ENCODE results near the gene TBCC. TPM values are rescaled to one million over a fixed set of nuclear protein-coding genes. Genes with fewer than 3 reads are reported as not detected.

TBCC gene
- total and polyA plus RNA-seq, 2 of the 8 experiments (the other 6 are each of a cell fraction or from before 2014, with no cell fraction given) = 22.7 to 25.5 TPM

GRCh38 chr6:42771741-42772100 lies 25.8 kb upstream of the TBCC start:
- FAIRE-seq (no peak), DNase-seq (ENCODE audit: low read depth in 1 of 2, low spot score in 2 of 2) (no peak)
- Histone ChIP-seq H3K9ac (replicated peaks in 1 of 4; ENCODE audit: extremely low read depth in 1 of 4, low read depth in 3 of 4, low read length in 3 of 4) (0 out of 7 replicates have a peak overlapping the region, but pooled peaks of 1 of the 4 experiments have one; percentile 29), H2AK5ac (ENCODE audit: low read depth, low read length) (no peak overlapping the region), H2AFZ (ENCODE audit: low read length) (no peak overlapping the region), H3K36me3 (ENCODE audit: control insufficient read depth in 2 of 4, insufficient read depth in 4 of 4, low read length in 3 of 4) (no peaks in the 10 kb centered on the region; a peak in 1 of 8 replicates), H2BK120ac (replicated peaks; ENCODE audit: low read depth, low read length) (no peak overlapping the region), H3K27ac (ENCODE audit: low read depth, low read length) (no peak overlapping the region), H3K79me2 (ENCODE audit: control insufficient read depth in 1 of 2, insufficient read depth in 2 of 2, low read length in 2 of 2) (no peaks in the 10 kb centered on the region), H4K8ac (ENCODE audit: extremely low read depth, insufficient read depth, low read length) (no peak overlapping the region), H3K23me2 (ENCODE audit: low read depth, low read length) (no peaks in the 10 kb centered on the region), H3K4me2 (ENCODE audit: insufficient read depth in 1 of 2, low read depth in 2 of 2, low read length in 2 of 2) (peak overlapping the region; percentile 55 to 65; a peak in 3 of 4 replicates), H3K79me1 (ENCODE audit: low read depth, low read length) (peaks cover 2% of the 10 kb centered on the region), H2BK15ac (ENCODE audit: low read length) (no peak overlapping the region), H3K56ac (replicated peaks; ENCODE audit: insufficient read length, low read depth, low read length) (no peak overlapping the region), H3K23ac (ENCODE audit: insufficient read length) (no peak overlapping the region), H3K18ac (ENCODE audit: extremely low read depth, low read length) (no peak overlapping the region), H3K4me3 (ENCODE audit: extremely low read depth in 1 of 4, insufficient read depth in 2 of 4, low read depth in 3 of 4, low read length in 4 of 4) (peak overlapping the region in 1 of 4 experiments; percentile 52; a peak in 1 of 8 replicates), H2BK20ac (ENCODE audit: low read length) (no peak overlapping the region), H3K27me3 (replicated peaks in 1 of 4; ENCODE audit: control insufficient read depth in 3 of 4, extremely low read depth in 1 of 4, insufficient read depth in 3 of 4, low read length in 3 of 4) (no peaks in the 10 kb centered on the region; a peak in 1 of 7 replicates), H2BK12ac (ENCODE audit: low read depth, low read length) (no peak overlapping the region), H4K5ac (ENCODE audit: insufficient read length, low read depth, low read length) (no peak overlapping the region), H3K4me1 (replicated peaks in 1 of 4; ENCODE audit: control insufficient read depth in 3 of 4, insufficient read depth in 4 of 4, low read length in 3 of 4) (peaks cover 5 to 16% (median 7%) of the 10 kb centered on the region in 4 experiments; a peak in 6 of 7 replicates), H3K14ac (ENCODE audit: insufficient read length) (no peak overlapping the region), H3K4ac (replicated peaks; ENCODE audit: insufficient read length, low read depth, low read length) (no peak overlapping the region), H4K20me1 (replicated peaks in 1 of 2; ENCODE audit: control insufficient read depth in 1 of 2, insufficient read depth in 2 of 2, low read length in 2 of 2) (no peaks in the 10 kb centered on the region), H2BK5ac (ENCODE audit: low read depth, low read length) (no peak overlapping the region), H3K9me3 (ENCODE audit: insufficient read depth in 2 of 2, low read depth in 1 of 2, low read length in 1 of 2) (no peaks in the 10 kb centered on the region), H4K91ac (replicated peaks; ENCODE audit: insufficient read length, low read length) (no peak overlapping the region)
- POLR2A ChIA-PET (ENCODE audit: partially characterized antibody) = interaction anchor here (1.2 to 16.3 kb wide), 7 partner anchors 11 to 108 kb away, joined by 3 to 268 read pairs (median 37); partner anchors contain the start of genes BICRAL, RPL7L1 and TBCC
- CTCF ChIA-PET (ENCODE audit: partially characterized antibody) = interaction anchor here (0.8 kb wide), 1 partner anchor 13 kb away, joined by 3 read pairs; no protein-coding TSS in a partner anchor
- WGBS, 2 experiments (ENCODE audit: extremely low coverage in 1 of 2, insufficient coverage in 1 of 2, insufficient read length in 1 of 2, insufficient replicate concordance in 2 of 2, low coverage in 1 of 2, low lambda C conversion rate in 2 of 2, missing lambda C conversion rate in 1 of 2) = 67% methylated on average over 3 of the region's 3 CpGs; no CpG with 5 or more reads in 1 of the 2 experiments
- TF ChIP-seq CTCF (IDR thresholded peaks at IDR 0.05; ENCODE audit: control extremely low read depth in 1 of 3, insufficient read depth in 1 of 3, low read depth in 1 of 3, low read length in 3 of 3) = no peak
- TF ChIP-seq NRF1 (IDR thresholded peaks at IDR 0.05; ENCODE audit: low read depth, low read length) = no peak
- TF ChIP-seq CEBPB (IDR thresholded peaks at IDR 0.05; ENCODE audit: low read depth, low read length) = no peak
- TF ChIP-seq SRF (IDR thresholded peaks at IDR 0.05; ENCODE audit: low read depth, low read length) = no peak
- TF ChIP-seq GABPA (IDR thresholded peaks at IDR 0.05; ENCODE audit: borderline replicate concordance, insufficient read depth, low read length) = no peak
- TF ChIP-seq TBP (IDR thresholded peaks at IDR 0.05; ENCODE audit: low read depth, low read length) = no peak
- TF ChIP-seq SAP30 (IDR thresholded peaks at IDR 0.05; ENCODE audit: insufficient read depth, insufficient replicate concordance, low read length) = no peak
- TF ChIP-seq RFX5 (IDR thresholded peaks at IDR 0.05; ENCODE audit: borderline replicate concordance, low read depth, low read length) = no peak
- TF ChIP-seq POLR2AphosphoS5 (IDR thresholded peaks at IDR 0.05; ENCODE audit: low read depth, low read length) = no peak
- no peak for TF ChIP-seq CHD1 (IDR thresholded peaks at IDR 0.05; ENCODE audit: low read depth, low read length)
